ENCODE measurements around the gene FYN. TPM values are rescaled to one million over a fixed set of nuclear protein-coding genes. Genes with fewer than 3 reads are reported as not detected.

Gene FYN
- total RNA-seq, 1 experiment from 2014 or later = 34.3 TPM

GRCh38 chr6:111701146-111701545 lies 172.1 kb downstream of the FYN start:
- Histone ChIP-seq H3K4me1 (ENCODE audit: insufficient read depth, low read length, poor library complexity, severe bottlenecking) (no peaks in the 10 kb centered on the region), H3K4me3 (ENCODE audit: low read depth, low read length, poor library complexity, severe bottlenecking) (no peak overlapping the region), H3K27me3 (replicated peaks; ENCODE audit: insufficient read depth, low read depth, low read length, poor library complexity) (no peaks in the 10 kb centered on the region), H3K27ac (ENCODE audit: low read depth, low read length, poor library complexity, severe bottlenecking) (no peak overlapping the region), H3K36me3 (ENCODE audit: insufficient read depth, low read length, poor library complexity, severe bottlenecking) (no peaks in the 10 kb centered on the region), H3K9me3 (ENCODE audit: low read depth, low read length, poor library complexity, severe bottlenecking) (no peaks in the 10 kb centered on the region)
- DNase-seq (ENCODE audit: low spot score) = no peak
- CTCF ChIA-PET = no interaction called here
- POLR2A ChIA-PET (ENCODE audit: low non-redundant PET) = no interaction called here
- BruUV-seq (replicated peaks) = no TSS peak
- intact Hi-C loops (cut with micrococcal nuclease; ENCODE audit: unreplicated experiment) = no loop called here
- no peak for TF ChIP-seq CTCF (conservative IDR thresholded peaks at IDR 0.05; ENCODE audit: low read depth, low read length)
- TF ChIP-seq EZH2 (IDR thresholded peaks at IDR 0.05; ENCODE audit: borderline replicate concordance, low read depth, low read length, poor library complexity, severe bottlenecking) = no peak

GRCh38 chr6:111700135-111700690 lies 173.0 kb downstream of the FYN start:
- DNase-seq (ENCODE audit: low spot score) = no peak
- BruUV-seq (replicated peaks) = no TSS peak
- no peak overlapping the region for H3K4me3 ChIP-seq (ENCODE audit: low read depth, low read length, poor library complexity, severe bottlenecking)
- H3K27ac ChIP-seq (ENCODE audit: low read depth, low read length, poor library complexity, severe bottlenecking) = no peak overlapping the region
- ChIA-PET POLR2A (ENCODE audit: low non-redundant PET) (no interaction called here), CTCF (no interaction called here)
- intact Hi-C loops (cut with micrococcal nuclease; ENCODE audit: unreplicated experiment) = no loop called here
- no peaks in the 10 kb centered on the region for H3K9me3 ChIP-seq (ENCODE audit: low read depth, low read length, poor library complexity, severe bottlenecking)
- no peaks in the 10 kb centered on the region for H3K4me1 ChIP-seq (ENCODE audit: insufficient read depth, low read length, poor library complexity, severe bottlenecking)
- no peaks in the 10 kb centered on the region for H3K36me3 ChIP-seq (ENCODE audit: insufficient read depth, low read length, poor library complexity, severe bottlenecking)
- TF ChIP-seq CTCF (conservative IDR thresholded peaks at IDR 0.05; ENCODE audit: low read depth, low read length) (no peak), EZH2 (IDR thresholded peaks at IDR 0.05; ENCODE audit: borderline replicate concordance, low read depth, low read length, poor library complexity, severe bottlenecking) (no peak)
- H3K27me3 ChIP-seq (replicated peaks; ENCODE audit: insufficient read depth, low read depth, low read length, poor library complexity) = no peaks in the 10 kb centered on the region

GRCh38 chr6:111699123-111699522 lies 174.1 kb downstream of the FYN start:
- no peaks in the 10 kb centered on the region for H3K9me3 ChIP-seq (ENCODE audit: low read depth, low read length, poor library complexity, severe bottlenecking)
- no peaks in the 10 kb centered on the region for H3K36me3 ChIP-seq (ENCODE audit: insufficient read depth, low read length, poor library complexity, severe bottlenecking)
- CTCF ChIA-PET = no interaction called here
- no TSS peak for BruUV-seq (replicated peaks)
- DNase-seq (ENCODE audit: low spot score) = no peak
- intact Hi-C loops (cut with micrococcal nuclease; ENCODE audit: unreplicated experiment) = no loop called here
- TF ChIP-seq EZH2 (IDR thresholded peaks at IDR 0.05; ENCODE audit: borderline replicate concordance, low read depth, low read length, poor library complexity, severe bottlenecking) (no peak), CTCF (conservative IDR thresholded peaks at IDR 0.05; ENCODE audit: low read depth, low read length) (no peak)
- H3K4me1 ChIP-seq (ENCODE audit: insufficient read depth, low read length, poor library complexity, severe bottlenecking) = no peaks in the 10 kb centered on the region
- H3K4me3 ChIP-seq (ENCODE audit: low read depth, low read length, poor library complexity, severe bottlenecking) = no peak overlapping the region
- H3K27ac ChIP-seq (ENCODE audit: low read depth, low read length, poor library complexity, severe bottlenecking) = no peak overlapping the region
- POLR2A ChIA-PET (ENCODE audit: low non-redundant PET) = no interaction called here
- no peaks in the 10 kb centered on the region for H3K27me3 ChIP-seq (replicated peaks; ENCODE audit: insufficient read depth, low read depth, low read length, poor library complexity)
